Mesendoderm (in vitro differentiated cells): ENCODE measurements around the gene PRDM7.
"Not testable (repeated sequence)": the region's sequence is repeated elsewhere in the genome, so short reads cannot be mapped to it uniquely, and the experiment has no call there.

Experiments
- DNase-seq: peaks from one replicate; pipeline ENCODE4 v3.0.0; 2013
- H2AK5ac ChIP-seq: 2 replicates; pipeline ENCODE4 v1.6.1; 2013; ENCODE audit warnings: low read length, inconsistent platforms
- H2BK120ac ChIP-seq: 2 replicates; pipeline ENCODE4 v1.6.1; 2013; ENCODE audit warnings: low read depth, mild to moderate bottlenecking, low read length, moderate library complexity, mixed read lengths
- H2BK15ac ChIP-seq: replicated peaks from 2 replicates; pipeline ENCODE4 v1.6.1; 2013; ENCODE audit warnings: low read depth, mild to moderate bottlenecking, moderate library complexity
- H2BK5ac ChIP-seq: 2 replicates; pipeline ENCODE4 v1.6.1; 2013; ENCODE audit warnings: low read length, inconsistent platforms
- H3K18ac ChIP-seq: 2 replicates; pipeline ENCODE4 v1.6.1; 2013; ENCODE audit warnings: mild to moderate bottlenecking, low read length, mixed read lengths
- H3K23ac ChIP-seq: one replicate; pipeline ENCODE4 v1.6.1; 2013; ENCODE audit warnings: low read length
- H3K27ac ChIP-seq: 2 replicates; pipeline ENCODE4 v1.5.1; 2013; ENCODE audit warnings: low read depth, mild to moderate bottlenecking, inconsistent platforms, low read length, moderate library complexity
- H3K27me3 ChIP-seq: 2 replicates; pipeline ENCODE4 v1.6.1; 2013; ENCODE audit warnings: low read length, control low read depth, mild to moderate bottlenecking, inconsistent platforms; ENCODE audit not compliant: insufficient read depth, poor library complexity
- H3K36me3 ChIP-seq: 2 replicates; pipeline ENCODE4 v1.6.1; 2013; ENCODE audit warnings: low read length, inconsistent platforms; ENCODE audit not compliant: control insufficient read depth, insufficient read depth
- H3K4ac ChIP-seq: one replicate; pipeline ENCODE4 v1.6.1; 2013; ENCODE audit warnings: low read depth, mild to moderate bottlenecking, low read length, moderate library complexity
- H3K4me1 ChIP-seq: 2 replicates; pipeline ENCODE4 v1.6.1; 2013; ENCODE audit warnings: low read depth, low read length, inconsistent platforms; ENCODE audit not compliant: control insufficient read depth
- H3K4me2 ChIP-seq: 2 replicates; pipeline ENCODE4 v1.6.1; 2013; ENCODE audit warnings: low read length
- H3K4me3 ChIP-seq: 2 replicates; pipeline ENCODE4 v1.5.1; 2013; ENCODE audit warnings: mild to moderate bottlenecking, low read length
- H3K56ac ChIP-seq: one replicate; pipeline ENCODE4 v1.6.1; 2013; ENCODE audit warnings: low read length
- H3K79me1 ChIP-seq: 2 replicates; pipeline ENCODE4 v1.6.1; 2013; ENCODE audit warnings: low read length, inconsistent platforms
- H3K79me2 ChIP-seq: 2 replicates; pipeline ENCODE4 v1.6.1; 2013; ENCODE audit warnings: mild to moderate bottlenecking, low read length; ENCODE audit not compliant: control insufficient read depth, insufficient read depth
- H3K9ac ChIP-seq: 2 replicates; pipeline ENCODE4 v1.6.1; 2013; ENCODE audit warnings: low read length, inconsistent platforms
- H4K5ac ChIP-seq: one replicate; pipeline ENCODE4 v1.6.1; 2013; ENCODE audit warnings: low read length
- H4K8ac ChIP-seq: one replicate; pipeline ENCODE4 v1.6.1; 2013; ENCODE audit warnings: low read depth, mild to moderate bottlenecking, control low read depth, low read length, moderate library complexity
- WGBS: extraction: QIAGEN DNeasy Blood & Tissue Kit; methylation state at CpG from one replicate; pipeline ENCODE4 v1.1.7; 2013; ENCODE audit warnings: low lambda C conversion rate, missing lambda C conversion rate; ENCODE audit not compliant: insufficient coverage; ENCODE audit errors: extremely low coverage; 5-methylcytosine and 5-hydroxymethylcytosine counted together

Gene PRDM7

GRCh38 chr16:90102086-90102884 lies 25.2 kb upstream of the PRDM7 start:
- H3K18ac ChIP-seq, H2BK15ac ChIP-seq, H4K8ac ChIP-seq, H3K4me3 ChIP-seq, H3K27ac ChIP-seq, H3K4me2 ChIP-seq, H2AK5ac ChIP-seq, H2BK120ac ChIP-seq, H3K23ac ChIP-seq, H3K56ac ChIP-seq, H3K79me1 ChIP-seq, H3K27me3 ChIP-seq, H3K9ac ChIP-seq, DNase-seq, H3K4ac ChIP-seq, H3K36me3 ChIP-seq, H4K5ac ChIP-seq, H2BK5ac ChIP-seq, H3K4me1 ChIP-seq, H3K79me2 ChIP-seq: not testable (repeated sequence)
- no CpG with 5 or more reads among the region's 12 CpGs for WGBS

- H3K27me3 ChIP-seq, DNase-seq, H3K4me3 ChIP-seq, H3K18ac ChIP-seq, H3K9ac ChIP-seq, H2BK120ac ChIP-seq, H2BK5ac ChIP-seq, H3K79me2 ChIP-seq, H3K4me1 ChIP-seq, H4K5ac ChIP-seq, H3K27ac ChIP-seq, H3K79me1 ChIP-seq, H3K56ac ChIP-seq, H3K4ac ChIP-seq, H3K4me2 ChIP-seq, H3K23ac ChIP-seq, H4K8ac ChIP-seq, H3K36me3 ChIP-seq, H2BK15ac ChIP-seq, H2AK5ac ChIP-seq: not testable (repeated sequence)
- WGBS, result no CpG with 5 or more reads among the region's 11 CpGs
Observed at GRCh38 chr16:90101332-90101731, 24.2 kb upstream of the PRDM7 start.

GRCh38 chr16:90100790-90101189 lies 23.7 kb upstream of the PRDM7 start:
- H3K56ac ChIP-seq, H3K4me2 ChIP-seq, H2BK15ac ChIP-seq, H4K5ac ChIP-seq, H3K27ac ChIP-seq, H3K9ac ChIP-seq, H3K36me3 ChIP-seq, H2BK5ac ChIP-seq, H3K23ac ChIP-seq, DNase-seq, H3K79me1 ChIP-seq, H3K27me3 ChIP-seq, H3K18ac ChIP-seq, H3K4ac ChIP-seq, H2BK120ac ChIP-seq, H4K8ac ChIP-seq, H3K4me3 ChIP-seq, H3K4me1 ChIP-seq, H3K79me2 ChIP-seq, H2AK5ac ChIP-seq: not testable (repeated sequence)
- no CpG with 5 or more reads among the region's 4 CpGs for WGBS

GRCh38 chr16:90100229-90100628 lies 23.1 kb upstream of the PRDM7 start:
- not testable (repeated sequence) for H3K18ac ChIP-seq, H2BK120ac ChIP-seq, H4K8ac ChIP-seq, H3K4me2 ChIP-seq, H3K4me3 ChIP-seq, H3K4ac ChIP-seq, H2BK5ac ChIP-seq, DNase-seq, H3K56ac ChIP-seq, H3K4me1 ChIP-seq, H3K79me2 ChIP-seq, H3K79me1 ChIP-seq, H3K9ac ChIP-seq, H3K23ac ChIP-seq, H4K5ac ChIP-seq, H3K36me3 ChIP-seq, H3K27me3 ChIP-seq, H2AK5ac ChIP-seq, H2BK15ac ChIP-seq, H3K27ac ChIP-seq
- no CpG with 5 or more reads among the region's 5 CpGs for WGBS

GRCh38 chr16:90098936-90099335 lies 21.8 kb upstream of the PRDM7 start:
- no CpG with 5 or more reads among the region's 5 CpGs for WGBS

More at GRCh38 chr16:90098936-90099335, 21.8 kb upstream of the PRDM7 start:
- not testable (repeated sequence) for H2AK5ac ChIP-seq, H3K4me2 ChIP-seq, H3K18ac ChIP-seq, H3K56ac ChIP-seq, H3K36me3 ChIP-seq, H3K79me1 ChIP-seq, H3K9ac ChIP-seq, H3K27me3 ChIP-seq, H2BK120ac ChIP-seq, H3K79me2 ChIP-seq, H3K23ac ChIP-seq, H3K4ac ChIP-seq, H4K8ac ChIP-seq, H3K27ac ChIP-seq, H3K4me1 ChIP-seq, H4K5ac ChIP-seq, H3K4me3 ChIP-seq, DNase-seq, H2BK15ac ChIP-seq, H2BK5ac ChIP-seq
